Mucosa of descending colon (tissue), 3 donors: ENCODE results near the gene FBXO17. TPM values are rescaled to one million over a fixed set of nuclear protein-coding genes. Genes with fewer than 3 reads are reported as not detected.

Experiments used
- ATAC-seq: fragments of 200-7000 bp; cut with Tn5 transposase; one replicate; pipeline ENCODE4 v1.9.1; 2020; ENCODE audit warnings: mild to moderate bottlenecking, moderate library complexity
- DNase-seq, 3 donors: peaks; one replicate each; pipeline ENCODE4 v3.0.0-alpha.2; 2020
- H3K36me3 ChIP-seq: fragments of 200-600 bp; one replicate; pipeline ENCODE4 v1.8.0; 2021; ENCODE audit warnings: low read depth, mild to moderate bottlenecking
- H3K4me1 ChIP-seq: fragments of 200-600 bp; one replicate; pipeline ENCODE4 v1.8.0; 2021; ENCODE audit warnings: low read depth, mild to moderate bottlenecking
- H3K4me3 ChIP-seq: fragments of 200-600 bp; one replicate; pipeline ENCODE4 v1.8.0; 2021; ENCODE audit warnings: mild to moderate bottlenecking
- H3K9me3 ChIP-seq: fragments of 200-600 bp; one replicate; pipeline ENCODE4 v1.8.0; 2021; ENCODE audit warnings: mild to moderate bottlenecking
- intact Hi-C, 2 donors: fragments of 100-400 bp; cut with DNase I in 1 of 2; cut with micrococcal nuclease in 1 of 2; formaldehyde crosslinking; loops; one replicate each; pipeline versions ENCODE4 v1.11.0 to v1.11.1; 2022; cut with DNase I, micrococcal nuclease
- total RNA-seq, 3 donors: library from RNA; stranded (reverse); fragmentation: NEBNext Ultra II Directional in 2 of 3; extraction: Animal tissue kit (Norgen Biotek cat#: 25700) in 2 of 3; gene quantifications; one replicate each; pipeline versions ENCODE4 v1.2.1 to v1.2.4, GENCODE V29; 2021 to 2023
- TF ChIP-seq, protein P1 (sequence below): fragments of 200-600 bp; IDR thresholded peaks from one replicate; pipeline ENCODE4 v1.8.0; 2022; ENCODE audit warnings: antibody characterized with exemption, mild to moderate bottlenecking
- donor health status: DM: no; HTN: no; CAD: no; lungs with moderate emphysema.
- donor health status: DM: no; HTN: no; CAD: no.
- donor health status: DM: no; HTN: yes; CAD: no.

Gene FBXO17
- total RNA-seq, 3 donors from 2014 or later = 1.8 to 18.9 (median 1.9) TPM

DNA sequence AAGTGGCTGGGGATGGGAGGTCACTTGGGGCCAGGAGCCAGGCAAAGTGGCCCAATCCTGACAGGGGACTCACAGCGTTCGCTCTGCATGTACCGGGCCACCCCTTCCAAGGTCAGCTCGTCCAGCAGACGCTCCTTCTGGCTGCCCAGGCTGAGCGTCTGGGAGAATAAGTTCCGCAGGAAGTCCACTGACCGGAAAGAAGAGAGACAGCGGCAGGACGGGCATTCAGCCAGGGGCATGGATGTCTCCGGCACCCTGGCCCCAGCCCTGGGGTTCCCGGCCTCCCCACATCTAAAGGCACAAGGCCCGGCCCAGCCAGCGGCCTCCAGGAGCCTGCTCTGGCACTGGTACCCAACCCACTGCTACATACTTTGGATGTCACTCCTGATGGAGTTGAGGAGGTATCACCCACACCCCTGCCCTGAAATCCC is 82.2 kb downstream of the FBXO17 start:
- Histone ChIP-seq H3K4me3 (no peak overlapping the region), H3K4me1 (peaks cover 2% of the 10 kb centered on the region), H3K9me3 (no peaks in the 10 kb centered on the region), H3K36me3 (no peaks in the 10 kb centered on the region)
- no peak for DNase-seq
- no peak for ATAC-seq
- TF ChIP-seq, protein P1, sequence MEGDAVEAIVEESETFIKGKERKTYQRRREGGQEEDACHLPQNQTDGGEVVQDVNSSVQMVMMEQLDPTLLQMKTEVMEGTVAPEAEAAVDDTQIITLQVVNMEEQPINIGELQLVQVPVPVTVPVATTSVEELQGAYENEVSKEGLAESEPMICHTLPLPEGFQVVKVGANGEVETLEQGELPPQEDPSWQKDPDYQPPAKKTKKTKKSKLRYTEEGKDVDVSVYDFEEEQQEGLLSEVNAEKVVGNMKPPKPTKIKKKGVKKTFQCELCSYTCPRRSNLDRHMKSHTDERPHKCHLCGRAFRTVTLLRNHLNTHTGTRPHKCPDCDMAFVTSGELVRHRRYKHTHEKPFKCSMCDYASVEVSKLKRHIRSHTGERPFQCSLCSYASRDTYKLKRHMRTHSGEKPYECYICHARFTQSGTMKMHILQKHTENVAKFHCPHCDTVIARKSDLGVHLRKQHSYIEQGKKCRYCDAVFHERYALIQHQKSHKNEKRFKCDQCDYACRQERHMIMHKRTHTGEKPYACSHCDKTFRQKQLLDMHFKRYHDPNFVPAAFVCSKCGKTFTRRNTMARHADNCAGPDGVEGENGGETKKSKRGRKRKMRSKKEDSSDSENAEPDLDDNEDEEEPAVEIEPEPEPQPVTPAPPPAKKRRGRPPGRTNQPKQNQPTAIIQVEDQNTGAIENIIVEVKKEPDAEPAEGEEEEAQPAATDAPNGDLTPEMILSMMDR = no peak
- intact Hi-C loops = no loop called here

DNA sequence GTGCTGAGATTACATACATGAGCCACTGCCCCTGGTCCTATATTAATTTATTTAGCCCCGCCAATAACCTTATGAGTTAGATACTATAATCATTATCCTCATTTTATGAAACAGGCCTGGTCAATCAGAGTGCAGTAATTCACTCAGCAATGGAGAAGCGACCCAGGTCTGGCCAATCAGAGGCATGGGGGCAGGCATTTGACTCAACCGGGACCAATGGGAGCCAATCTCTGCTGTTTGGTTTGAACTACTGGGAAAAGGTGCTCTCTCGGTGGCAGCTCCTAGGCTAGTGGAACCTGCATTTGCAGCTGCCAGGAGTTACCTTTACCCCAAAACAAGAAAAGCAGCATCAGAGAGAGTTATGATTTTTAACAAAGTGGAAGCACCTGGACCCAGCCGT is 82.7 kb downstream of the FBXO17 start:
- DNase-seq = no peak
- no peaks in the 10 kb centered on the region for H3K36me3 ChIP-seq
- no peak overlapping the region for H3K4me3 ChIP-seq
- intact Hi-C loops = no loop called here
- TF ChIP-seq, protein P1 = no peak
- no peak for ATAC-seq
- no peaks in the 10 kb centered on the region for H3K9me3 ChIP-seq
- H3K4me1 ChIP-seq = no peaks in the 10 kb centered on the region

DNA sequence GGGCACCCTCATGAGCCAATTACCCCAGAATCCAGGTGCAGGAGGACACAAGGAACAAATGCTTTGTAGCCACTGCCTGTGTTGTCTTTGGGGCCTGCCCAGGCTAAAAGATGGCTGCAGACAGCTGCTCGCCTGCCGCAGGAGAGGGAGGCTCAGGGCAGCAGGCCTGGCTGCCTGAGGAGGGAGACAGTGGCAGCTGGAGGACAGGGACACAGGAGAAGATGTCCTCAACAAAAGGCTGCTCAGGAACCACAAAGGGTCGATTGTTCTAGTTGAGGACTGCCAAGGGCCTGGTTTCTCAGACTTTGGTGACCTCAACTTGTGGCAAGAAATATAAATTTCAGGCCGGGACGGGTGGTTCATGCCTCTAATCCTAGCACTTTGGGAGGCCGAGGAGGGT is 83.8 kb downstream of the FBXO17 start:
- intact Hi-C loops = no loop called here
- ATAC-seq (no peak), DNase-seq (no peak)
- Histone ChIP-seq H3K4me1 (no peaks in the 10 kb centered on the region), H3K4me3 (no peak overlapping the region), H3K36me3 (no peaks in the 10 kb centered on the region), H3K9me3 (no peaks in the 10 kb centered on the region)
- TF ChIP-seq, protein P1 = no peak

Other genes with a start within 250 kb of the FBXO17 start
- 10 to 100 TPM in 2 of 3 donors, 1 to 10 TPM in 1; 3.1 to 15.9 (median 14.9) TPM for gene CAPN12, start 231.3 kb downstream of the FBXO17 start, total RNA-seq
- not detected for gene LGALS7, start 202.2 kb downstream of the FBXO17 start, total RNA-seq
- gene LGALS7B, start 186.5 kb downstream of the FBXO17 start, total RNA-seq = not detected
- gene LGALS4, start 162.8 kb downstream of the FBXO17 start, total RNA-seq = 1,000 to 10,000 TPM; 2,367 to 7,005 (median 6,199) TPM
- gene ECH1, start 143.9 kb downstream of the FBXO17 start, total RNA-seq = 100 to 1,000 TPM; 275 to 315 (median 290) TPM
- 100 to 1,000 TPM; 267 to 317 (median 292) TPM for gene HNRNPL, start 125.8 kb downstream of the FBXO17 start, total RNA-seq
- gene RINL, start 97.5 kb downstream of the FBXO17 start, total RNA-seq = 1 to 10 TPM; 3.8 to 5.4 (median 5.2) TPM
- gene SIRT2, start 76.1 kb downstream of the FBXO17 start, total RNA-seq = 10 to 100 TPM; 32.3 to 67.2 (median 35.8) TPM
- 10 to 100 TPM; 29.9 to 37.2 (median 30.9) TPM for gene NFKBIB, start 75.8 kb downstream of the FBXO17 start, total RNA-seq
- under 1 TPM; 0.41 to 0.55 (median 0.41) TPM for gene CCER2, start 63.6 kb downstream of the FBXO17 start, total RNA-seq
- gene SARS2, start 45.0 kb downstream of the FBXO17 start, total RNA-seq = 10 to 100 TPM; 20.4 to 32.4 (median 21.8) TPM
- gene MRPS12, start 44.8 kb downstream of the FBXO17 start, total RNA-seq = 10 to 100 TPM; 28.0 to 43.3 (median 41.2) TPM
- 10 to 100 TPM in 1 of 3 donors, 1 to 10 TPM in 1, under 1 TPM in 1; 0.63 to 10.2 (median 1.5) TPM for gene FBXO27, start 56.8 kb upstream of the FBXO17 start, total RNA-seq
- not detected for gene ACP7, start 108.6 kb upstream of the FBXO17 start, total RNA-seq
- 100 to 1,000 TPM in 1 of 3 donors, 10 to 100 TPM in 2; 54.4 to 116 (median 76.5) TPM for gene PAK4, start 150.0 kb upstream of the FBXO17 start, total RNA-seq
- gene NCCRP1, start 221.2 kb upstream of the FBXO17 start, total RNA-seq = under 1 TPM in 1 of 3 donors, not detected in 2; 0.14 TPM
- not detected for gene SYCN, start 228.5 kb upstream of the FBXO17 start, total RNA-seq